ENCODE measurements around the gene RASGRF2. TPM values are rescaled to one million over a fixed set of nuclear protein-coding genes. Genes with fewer than 3 reads are reported as not detected.

The RASGRF2 gene
- total and polyA plus RNA-seq, 2 of the 8 experiments (the other 6 are each of a cell fraction or from before 2014, with no cell fraction given), result 2.6 to 29.5 TPM

GRCh38 chr5:80953587-80953986 is 6.6 kb upstream of the RASGRF2 start (continued):
- TF ChIP-seq CHD7 (IDR thresholded peaks at IDR 0.05; ENCODE audit: insufficient replicate concordance, low read length), result no peak
- TF ChIP-seq RNF2 (IDR thresholded peaks at IDR 0.05; ENCODE audit: borderline replicate concordance, low read depth, low read length, missing control alignments, poor library complexity, severe bottlenecking), result no peak
- no peak for TF ChIP-seq SIN3A (conservative IDR thresholded peaks at IDR 0.05 in 1 of 2, IDR thresholded peaks at IDR 0.05 in 1 of 2; ENCODE audit: low read depth in 1 of 2, low read length in 2 of 2)
- no peak for TF ChIP-seq ASH2L (IDR thresholded peaks at IDR 0.05; ENCODE audit: low read length)
- TF ChIP-seq E2F6 (IDR thresholded peaks at IDR 0.05), result no peak
- no peak for TF ChIP-seq SP4 (IDR thresholded peaks at IDR 0.05; ENCODE audit: low read length)
- TF ChIP-seq EGR1 (IDR thresholded peaks at IDR 0.05; ENCODE audit: borderline replicate concordance, low read depth, low read length), result no peak
- no peak for TF ChIP-seq CEBPB (IDR thresholded peaks at IDR 0.05; ENCODE audit: low read depth, low read length)
- TF ChIP-seq NANOG (IDR thresholded peaks at IDR 0.05; ENCODE audit: insufficient read depth, low read depth, low read length, poor library complexity, severe bottlenecking), result no peak

All from H1 (cell line).